Sigmoid colon (tissue), 4 donors: ENCODE measurements around the gene COL23A1.

Experiments used
- EP300 ChIP-seq, 4 donors: sonication (generic); formaldehyde crosslinking; IDR thresholded peaks; one replicate each; pipeline ENCODE4 v1.6.1; 2017; ENCODE audit warnings: antibody characterized with exemption in 4 of 4
- POLR2A ChIP-seq, 2 donors: fragments of 450-650 bp; IDR thresholded peaks; one replicate each; pipeline ENCODE4 v1.6.1; 2016; ENCODE audit warnings: antibody characterized with exemption in 2 of 2, mild to moderate bottlenecking in 2 of 2, moderate library complexity in 2 of 2
- POLR2AphosphoS5 ChIP-seq, 4 donors: sonication (generic); formaldehyde crosslinking; IDR thresholded peaks; one replicate each; pipeline ENCODE4 v1.6.1; 2017; ENCODE audit warnings: antibody characterized with exemption in 4 of 4
- TF ChIP-seq, protein P1 (sequence below), 4 experiments: fragments of 450-650 bp in 3 of 4; fragments of 200-600 bp in 1 of 4; IDR thresholded peaks; one replicate each; pipeline ENCODE4 v1.5.1; 2016 to 2019; ENCODE audit warnings: antibody characterized with exemption in 4 of 4, mild to moderate bottlenecking in 3 of 4, moderate library complexity in 2 of 4

DNA sequence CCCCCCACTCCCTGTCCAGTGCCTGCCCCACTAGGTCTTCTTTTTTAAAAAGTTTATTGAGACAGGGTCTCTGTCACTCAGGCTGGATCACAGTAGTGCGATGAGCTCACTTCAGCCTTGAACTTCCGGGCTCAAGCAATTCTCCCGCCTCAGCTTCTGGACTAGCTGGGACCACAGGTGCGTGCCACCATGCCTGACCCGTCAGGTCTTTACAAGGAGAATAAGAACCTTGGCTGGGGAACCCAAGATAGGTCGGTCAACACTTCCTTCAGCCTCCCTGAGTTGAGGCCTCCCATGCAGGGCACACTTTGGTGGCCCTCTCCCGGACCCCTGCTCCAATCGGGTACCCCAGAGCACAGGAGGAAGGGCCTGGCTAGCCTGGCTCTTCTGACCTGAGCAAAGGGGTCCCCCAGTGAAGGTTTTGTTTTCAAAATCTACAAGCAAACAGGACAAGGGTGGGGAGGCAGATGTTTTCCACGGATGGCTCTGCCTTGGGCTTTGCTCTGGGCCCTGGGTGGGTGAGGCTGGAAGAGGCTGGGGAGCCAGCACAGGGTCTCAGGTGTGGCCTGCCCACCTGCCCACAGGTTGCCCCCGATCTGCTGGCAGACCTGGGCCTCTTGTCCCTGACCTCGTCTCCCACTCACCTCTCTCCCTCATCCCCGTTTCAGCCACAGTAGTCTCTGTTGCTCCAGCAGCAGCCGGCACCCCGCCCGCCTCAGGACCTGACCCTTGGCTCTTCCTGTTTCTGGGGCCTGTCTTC, 248.9 kb downstream of the COL23A1 start:
- no peak for TF ChIP-seq POLR2A (IDR thresholded peaks at IDR 0.05)
- TF ChIP-seq, protein P1, sequence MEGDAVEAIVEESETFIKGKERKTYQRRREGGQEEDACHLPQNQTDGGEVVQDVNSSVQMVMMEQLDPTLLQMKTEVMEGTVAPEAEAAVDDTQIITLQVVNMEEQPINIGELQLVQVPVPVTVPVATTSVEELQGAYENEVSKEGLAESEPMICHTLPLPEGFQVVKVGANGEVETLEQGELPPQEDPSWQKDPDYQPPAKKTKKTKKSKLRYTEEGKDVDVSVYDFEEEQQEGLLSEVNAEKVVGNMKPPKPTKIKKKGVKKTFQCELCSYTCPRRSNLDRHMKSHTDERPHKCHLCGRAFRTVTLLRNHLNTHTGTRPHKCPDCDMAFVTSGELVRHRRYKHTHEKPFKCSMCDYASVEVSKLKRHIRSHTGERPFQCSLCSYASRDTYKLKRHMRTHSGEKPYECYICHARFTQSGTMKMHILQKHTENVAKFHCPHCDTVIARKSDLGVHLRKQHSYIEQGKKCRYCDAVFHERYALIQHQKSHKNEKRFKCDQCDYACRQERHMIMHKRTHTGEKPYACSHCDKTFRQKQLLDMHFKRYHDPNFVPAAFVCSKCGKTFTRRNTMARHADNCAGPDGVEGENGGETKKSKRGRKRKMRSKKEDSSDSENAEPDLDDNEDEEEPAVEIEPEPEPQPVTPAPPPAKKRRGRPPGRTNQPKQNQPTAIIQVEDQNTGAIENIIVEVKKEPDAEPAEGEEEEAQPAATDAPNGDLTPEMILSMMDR (IDR thresholded peaks at IDR 0.05), result no peak
- TF ChIP-seq POLR2AphosphoS5 (IDR thresholded peaks at IDR 0.05), result no peak
- TF ChIP-seq EP300 (IDR thresholded peaks at IDR 0.05), result no peak
